Activated CD4-positive, alpha-beta memory T cell treated with anti-CD3 and anti-CD28 coated beads for 36 hours (primary cell): ENCODE measurements around the gene HRG. TPM values are rescaled to one million over a fixed set of nuclear protein-coding genes. Genes with fewer than 3 reads are reported as not detected.

Source experiments
- CTCF ChIA-PET: fragments of 350-600 bp; sonication (Branson Sonifier 250); formaldehyde crosslinking; loops from one replicate; lab custom pipeline; 2021; ENCODE audit warnings: antibody characterized with exemption, inconsistent platforms; lab: Charles Lee
- POLR2A ChIA-PET: fragments of 350-600 bp; sonication (Branson Sonifier 250); formaldehyde crosslinking; loops from one replicate; lab custom pipeline; 2021; ENCODE audit warnings: antibody characterized with exemption; lab: Charles Lee
- DNase-seq: peaks from one replicate; pipeline ENCODE4 v3.0.0-alpha.2; 2020
- H3K27ac Mint-ChIP-seq: one replicate; pipeline ENCODE4 v1.8.0; 2021; ENCODE audit warnings: mixed read lengths
- H3K27me3 Mint-ChIP-seq: one replicate; pipeline ENCODE4 v1.8.0; 2021; ENCODE audit warnings: mixed read lengths
- H3K36me3 Mint-ChIP-seq: one replicate; pipeline ENCODE4 v1.8.0; 2021; ENCODE audit warnings: mixed read lengths
- H3K4me1 Mint-ChIP-seq: one replicate; pipeline ENCODE4 v1.8.0; 2021; ENCODE audit warnings: low read depth, mixed read lengths
- H3K4me3 Mint-ChIP-seq: one replicate; pipeline ENCODE4 v1.8.0; 2021; ENCODE audit warnings: mild to moderate bottlenecking, mixed read lengths
- H3K9me3 Mint-ChIP-seq: one replicate; pipeline ENCODE4 v1.8.0; 2021; ENCODE audit warnings: mixed read lengths
- intact Hi-C: fragments of 100-400 bp; cut with micrococcal nuclease; formaldehyde crosslinking; loops from one replicate; pipeline ENCODE4 v1.15.1; 2023
- total RNA-seq, 2 experiments: library from RNA; stranded (reverse); gene quantifications; one replicate each; pipeline ENCODE4 v1.2.3, GENCODE V29; 2021

Gene HRG
- total RNA-seq, 2 experiments from 2014 or later: not detected

- intact Hi-C loops: no loop called here
- ChIA-PET CTCF (no interaction called here), POLR2A (no interaction called here)
- Mint-ChIP-seq H3K9me3 (no peaks in the 10 kb centered on the region), H3K27ac (no peak overlapping the region), H3K27me3 (no peaks in the 10 kb centered on the region), H3K36me3 (no peaks in the 10 kb centered on the region), H3K4me1 (no peaks in the 10 kb centered on the region), H3K4me3 (no peak overlapping the region)
- DNase-seq: no peak
Observed at GRCh38 chr3:186719945-186720739, 54.3 kb downstream of the HRG start.

- no peak for DNase-seq
- intact Hi-C loops: no loop called here
- Mint-ChIP-seq H3K27me3 (no peaks in the 10 kb centered on the region), H3K9me3 (no peaks in the 10 kb centered on the region), H3K4me3 (no peak overlapping the region), H3K27ac (no peak overlapping the region), H3K4me1 (no peaks in the 10 kb centered on the region), H3K36me3 (no peaks in the 10 kb centered on the region)
- CTCF ChIA-PET: interaction anchor here (1.5 kb wide), 1 partner anchor 100 kb away, joined by 4 read pairs; no protein-coding TSS in a partner anchor
- POLR2A ChIA-PET: no interaction called here
Observed at GRCh38 chr3:186722457-186722856, 56.6 kb downstream of the HRG start.

DNA sequence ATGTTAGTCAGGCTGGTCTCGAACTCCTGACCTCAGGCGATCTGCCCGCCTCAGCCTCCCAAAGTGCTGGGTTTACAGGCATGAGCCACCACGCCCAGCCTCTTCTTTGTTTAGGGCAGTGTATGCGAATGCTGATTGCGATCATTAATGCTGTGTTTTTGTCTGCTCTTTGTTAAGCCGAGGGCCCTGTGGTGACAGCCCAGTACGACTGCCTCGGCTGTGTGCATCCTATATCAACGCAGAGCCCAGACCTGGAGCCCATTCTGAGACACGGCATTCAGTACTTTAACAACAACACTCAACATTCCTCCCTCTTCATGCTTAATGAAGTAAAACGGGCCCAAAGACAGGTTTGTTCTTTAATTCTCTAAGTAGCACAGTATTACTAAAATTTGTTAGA lies 59.1 kb downstream of the HRG start:
- ChIA-PET POLR2A (no interaction called here), CTCF (no interaction called here)
- DNase-seq: no peak
- H3K27me3 Mint-ChIP-seq: no peaks in the 10 kb centered on the region
- H3K4me1 Mint-ChIP-seq: no peaks in the 10 kb centered on the region
- H3K9me3 Mint-ChIP-seq: no peaks in the 10 kb centered on the region
- no peak overlapping the region for H3K4me3 Mint-ChIP-seq
- H3K36me3 Mint-ChIP-seq: no peaks in the 10 kb centered on the region
- H3K27ac Mint-ChIP-seq: no peak overlapping the region
- intact Hi-C loops: no loop called here

Other genes with a start within 250 kb of the HRG start
- 1 to 10 TPM; 2.5 to 2.7 TPM for gene CRYGS, start 121.6 kb upstream of the HRG start, total RNA-seq
- gene TBCCD1, start 98.7 kb upstream of the HRG start, total RNA-seq: 10 to 100 TPM; 10.6 to 12.1 TPM
- gene DNAJB11, start 95.3 kb upstream of the HRG start, total RNA-seq: 10 to 100 TPM; 36.9 to 39.5 TPM
- not detected for gene AHSG, start 53.0 kb upstream of the HRG start, total RNA-seq
- gene FETUB, start 25.6 kb upstream of the HRG start, total RNA-seq: not detected
- not detected for gene KNG1, start 51.3 kb downstream of the HRG start, total RNA-seq
- gene EIF4A2, start 117.6 kb downstream of the HRG start, total RNA-seq: 100 to 1,000 TPM; 390 to 393 TPM
- 100 to 1,000 TPM; 118 to 127 TPM for gene RFC4, start 140.5 kb downstream of the HRG start, total RNA-seq
- gene ADIPOQ, start 176.7 kb downstream of the HRG start, total RNA-seq: not detected